Measurements from ENCODE around the gene ZNF669.

ZNF669 gene

DNA sequence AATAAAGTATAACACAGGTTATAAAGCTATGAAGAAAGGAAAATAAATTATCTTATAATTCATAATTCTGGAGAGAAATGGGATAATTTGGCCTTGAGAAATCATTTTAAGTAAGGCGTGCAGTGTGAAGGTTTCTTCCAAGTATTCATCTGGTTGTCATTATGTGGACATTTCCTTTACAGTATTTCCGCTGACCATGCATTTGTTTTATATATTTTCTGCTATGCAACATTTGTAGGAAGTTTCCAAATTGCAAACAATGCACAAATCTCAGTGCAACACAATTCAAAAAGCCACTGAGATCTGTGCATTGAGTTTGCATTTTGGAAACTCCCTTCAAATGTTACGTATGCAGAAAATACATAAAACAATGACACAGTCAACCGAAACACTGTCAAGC lies 43.4 kb downstream of the ZNF669 start:
- DNase-seq (ENCODE audit: low spot score) = no peak

DNA sequence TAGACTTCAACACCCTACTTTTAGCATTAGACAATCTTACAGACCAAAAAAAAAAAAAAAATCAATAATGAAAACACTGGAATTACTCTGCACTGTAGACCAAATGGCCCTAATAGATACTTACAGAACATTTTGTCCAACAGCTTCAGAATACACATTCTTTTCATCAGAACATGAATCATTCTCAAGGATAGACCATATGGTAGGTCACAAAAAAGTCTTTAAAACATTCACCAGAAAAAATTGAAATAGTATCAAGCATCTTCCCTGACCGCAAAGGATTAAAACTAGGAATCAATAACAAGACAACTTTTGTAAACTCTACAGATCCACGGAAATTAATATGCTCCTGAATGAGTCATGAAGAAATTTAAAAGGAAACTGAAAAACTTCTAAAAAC lies 48.1 kb downstream of the ZNF669 start:
- no peak for DNase-seq (ENCODE audit: low spot score)

DNA sequence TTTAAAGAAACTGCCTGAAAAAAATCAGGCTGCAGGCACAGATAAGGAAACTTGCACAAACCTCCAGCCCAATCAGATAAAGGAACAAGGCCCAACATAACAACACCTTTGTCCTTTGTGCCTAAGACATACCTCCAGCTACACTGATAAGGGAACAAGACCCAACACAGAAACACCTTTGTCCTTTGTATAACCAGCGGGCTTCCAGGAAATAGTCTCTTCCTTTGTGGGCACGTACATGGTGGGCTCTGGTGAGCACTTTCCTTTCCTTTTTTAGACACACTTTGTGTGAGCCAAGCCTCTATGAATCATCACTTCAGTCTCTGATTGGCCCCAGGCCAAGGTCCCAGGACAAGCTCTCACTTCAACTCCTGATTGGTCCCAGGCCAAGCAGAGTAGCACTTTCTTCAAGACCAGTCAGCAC lies 49.2 kb downstream of the ZNF669 start:
- no peak for DNase-seq (ENCODE audit: low spot score)

All from globus pallidus (tissue), 1 donor.